HG03521 (cell line): ENCODE measurements around the gene NACA2.
"Not testable (repeated sequence)": the region's sequence is repeated elsewhere in the genome, so short reads cannot be mapped to it uniquely, and the experiment has no call there.

Source experiments
- ATAC-seq: cut with Tn5 transposase; IDR thresholded peaks from one replicate; pipeline ENCODE4 v1.9.1; 2021; ENCODE audit warnings: mild to moderate bottlenecking, moderate library complexity; ENCODE audit not compliant: unreplicated experiment

NACA2 gene

DNA sequence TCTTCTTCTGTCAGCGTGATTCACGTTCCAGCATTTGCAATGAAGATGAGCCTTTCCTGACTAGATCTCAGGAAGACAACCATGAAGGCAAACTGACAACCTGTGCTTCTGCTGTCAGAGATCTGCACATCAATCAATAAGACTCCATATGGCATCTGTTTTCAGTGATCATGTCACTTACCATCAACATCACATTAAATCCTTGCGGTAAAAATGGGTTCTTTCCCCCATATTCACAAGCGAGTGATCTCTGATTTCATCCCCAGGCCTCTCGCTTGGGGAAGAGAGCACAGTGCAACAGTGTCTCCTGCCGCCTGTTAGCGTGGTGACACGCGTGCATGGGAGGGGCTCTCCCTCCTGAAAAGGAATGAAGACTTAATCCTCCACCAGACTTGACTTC is 11.1 kb downstream of the NACA2 start:
- no peak for ATAC-seq

GRCh38 chr17:61579347-61579746 is 11.7 kb downstream of the NACA2 start:
- no peak for ATAC-seq

GRCh38 chr17:61578645-61579044 is 12.4 kb downstream of the NACA2 start:
- no peak for ATAC-seq

- no peak for ATAC-seq
These were observed 15.0 kb downstream of the NACA2 start for GRCh38 chr17:61575983-61576382.

- ATAC-seq: no peak
These were observed 15.6 kb downstream of the NACA2 start for GRCh38 chr17:61575352-61575975.

- no peak for ATAC-seq
These were observed 16.3 kb downstream of the NACA2 start for GRCh38 chr17:61574542-61575351.

DNA sequence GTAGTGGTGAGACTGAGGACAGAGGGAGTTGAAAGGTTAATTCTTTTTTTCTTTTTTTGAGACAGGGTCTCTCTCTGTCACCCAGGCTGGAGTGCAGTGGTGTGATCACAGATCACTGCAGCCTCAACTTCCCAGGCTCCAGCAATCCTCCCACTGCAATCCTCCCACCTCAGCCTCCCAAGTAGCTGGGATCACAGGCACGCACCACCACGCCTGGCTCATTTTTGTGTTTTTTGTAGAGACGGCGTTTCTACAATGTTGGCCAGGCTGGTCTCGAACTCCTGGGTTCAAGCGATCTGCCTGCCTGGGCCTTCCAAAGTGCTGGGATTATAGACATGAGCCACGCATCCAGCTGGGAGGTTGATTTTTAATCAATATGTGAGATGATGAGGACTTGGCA is 18.5 kb downstream of the NACA2 start:
- not testable (repeated sequence) for ATAC-seq

GRCh38 chr17:61571624-61572023 is 19.4 kb downstream of the NACA2 start:
- no peak for ATAC-seq

- no peak for ATAC-seq
These were observed 20.9 kb downstream of the NACA2 start for GRCh38 chr17:61570118-61570517.

DNA sequence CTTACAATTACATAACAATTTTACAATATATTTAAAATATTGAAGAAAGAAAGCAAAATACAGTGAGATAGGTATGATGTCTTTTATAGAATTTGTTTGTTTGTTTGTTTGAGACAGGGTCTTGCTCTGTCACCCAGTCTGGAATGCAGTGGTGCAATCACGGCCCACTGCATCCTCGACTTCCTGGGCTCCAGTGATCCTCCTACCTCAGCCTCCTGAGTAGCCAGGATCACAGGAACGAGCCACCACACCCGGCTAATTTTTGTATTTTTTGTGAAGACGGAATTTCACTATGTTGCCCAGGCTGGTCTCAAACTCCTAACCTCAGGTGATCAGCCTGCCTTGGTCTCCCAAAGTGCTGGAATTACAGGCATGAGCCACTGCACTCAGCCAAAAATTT is 21.5 kb downstream of the NACA2 start:
- ATAC-seq: not testable (repeated sequence)

GRCh38 chr17:61568219-61569072 is 22.6 kb downstream of the NACA2 start:
- ATAC-seq: no peak

DNA sequence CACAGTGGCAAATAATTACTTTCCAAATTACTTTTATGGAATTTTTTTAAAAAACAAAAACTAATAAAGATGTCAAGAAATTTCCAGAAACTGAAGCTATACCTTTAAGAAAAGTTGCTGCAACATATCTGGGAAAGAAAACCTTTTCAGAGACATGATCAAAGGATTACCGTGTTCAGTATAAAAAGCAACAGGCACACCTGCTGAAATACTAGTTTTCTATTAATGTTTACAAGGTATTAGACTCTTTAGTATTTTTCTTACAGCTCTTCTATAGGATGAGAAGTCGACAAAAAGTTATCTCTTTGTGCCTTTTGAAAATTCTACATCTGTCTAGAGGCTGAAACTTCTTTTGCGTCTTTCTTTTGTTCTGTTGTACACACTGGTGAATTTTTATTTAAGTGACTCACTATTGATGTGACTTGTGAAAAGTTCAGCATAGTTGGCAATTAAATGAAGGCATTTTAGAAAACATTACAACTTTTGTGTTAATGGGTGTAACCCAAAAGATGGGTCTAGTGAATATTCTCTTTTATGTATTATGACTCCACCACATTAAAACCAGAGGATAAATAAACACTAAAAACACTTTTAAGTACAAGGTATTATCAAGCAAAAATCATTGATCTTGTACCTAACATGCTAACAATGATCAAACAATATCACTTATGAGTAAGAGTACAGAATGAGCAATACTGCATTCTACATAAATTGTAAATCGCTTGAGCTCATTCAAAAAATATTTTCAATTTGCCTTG is 23.8 kb downstream of the NACA2 start:
- no peak for ATAC-seq

- ATAC-seq: not testable (repeated sequence)
These were observed 24.6 kb downstream of the NACA2 start for GRCh38 chr17:61566448-61566847.

DNA sequence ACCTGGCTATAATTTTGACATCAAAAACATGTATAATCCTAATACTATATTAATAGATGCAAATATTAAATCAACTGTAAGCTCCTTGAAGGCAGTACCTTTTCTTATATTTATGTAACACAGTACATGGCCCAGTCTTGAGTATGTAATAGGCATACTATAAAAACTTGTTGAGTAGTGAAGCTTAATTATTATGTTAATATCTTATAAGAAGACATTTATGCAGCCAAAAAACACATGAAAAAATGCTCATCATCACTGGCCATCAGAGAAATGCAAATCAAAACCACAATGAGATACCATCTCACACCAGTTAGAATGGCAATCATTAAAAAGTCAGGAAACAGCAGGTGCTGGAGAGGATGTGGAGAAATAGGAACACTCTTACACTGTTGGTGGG is 25.2 kb downstream of the NACA2 start:
- ATAC-seq: not testable (repeated sequence)

DNA sequence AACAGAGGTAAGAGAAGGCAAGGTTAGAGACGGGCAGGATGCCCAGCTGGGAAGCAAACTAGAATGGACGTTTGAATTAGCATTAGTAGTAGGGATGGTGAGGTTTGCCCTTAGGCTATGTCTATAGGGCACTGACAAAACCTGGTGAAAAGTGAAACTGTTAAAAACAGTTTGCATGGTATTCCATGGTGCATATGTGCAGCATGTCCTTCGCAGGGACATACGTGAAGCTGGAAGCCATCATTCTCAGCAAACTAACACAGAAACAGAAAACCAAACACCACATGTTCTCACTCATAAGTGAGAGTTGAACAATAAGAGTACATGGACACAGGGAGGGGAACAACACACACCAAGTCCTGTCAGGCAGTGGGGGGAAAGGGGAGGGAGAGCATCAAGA is 25.8 kb downstream of the NACA2 start:
- ATAC-seq: no peak

DNA sequence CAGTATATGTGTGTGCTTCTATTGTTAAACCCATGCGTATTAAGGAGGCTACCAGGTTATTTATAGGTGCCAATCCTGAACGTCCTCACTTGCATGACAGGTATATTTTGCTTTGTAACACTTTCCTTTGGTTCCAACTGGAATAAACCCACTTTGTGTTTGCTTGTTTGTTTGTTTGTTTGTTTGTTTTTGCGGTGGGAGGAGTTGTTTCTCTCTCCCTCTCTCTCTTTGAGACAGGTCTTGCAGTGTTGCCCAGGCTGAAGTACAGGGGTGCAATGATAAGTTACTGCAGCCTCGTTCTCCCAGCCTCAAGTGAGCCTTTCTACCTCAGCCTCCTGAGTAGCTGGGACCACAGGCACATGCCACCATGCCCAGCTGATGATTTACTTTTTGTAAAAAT is 28.7 kb downstream of the NACA2 start:
- ATAC-seq: no peak

GRCh38 chr17:61561354-61561753 is 29.7 kb downstream of the NACA2 start:
- no peak for ATAC-seq

GRCh38 chr17:61560071-61560470 is 30.9 kb downstream of the NACA2 start:
- ATAC-seq: no peak

DNA sequence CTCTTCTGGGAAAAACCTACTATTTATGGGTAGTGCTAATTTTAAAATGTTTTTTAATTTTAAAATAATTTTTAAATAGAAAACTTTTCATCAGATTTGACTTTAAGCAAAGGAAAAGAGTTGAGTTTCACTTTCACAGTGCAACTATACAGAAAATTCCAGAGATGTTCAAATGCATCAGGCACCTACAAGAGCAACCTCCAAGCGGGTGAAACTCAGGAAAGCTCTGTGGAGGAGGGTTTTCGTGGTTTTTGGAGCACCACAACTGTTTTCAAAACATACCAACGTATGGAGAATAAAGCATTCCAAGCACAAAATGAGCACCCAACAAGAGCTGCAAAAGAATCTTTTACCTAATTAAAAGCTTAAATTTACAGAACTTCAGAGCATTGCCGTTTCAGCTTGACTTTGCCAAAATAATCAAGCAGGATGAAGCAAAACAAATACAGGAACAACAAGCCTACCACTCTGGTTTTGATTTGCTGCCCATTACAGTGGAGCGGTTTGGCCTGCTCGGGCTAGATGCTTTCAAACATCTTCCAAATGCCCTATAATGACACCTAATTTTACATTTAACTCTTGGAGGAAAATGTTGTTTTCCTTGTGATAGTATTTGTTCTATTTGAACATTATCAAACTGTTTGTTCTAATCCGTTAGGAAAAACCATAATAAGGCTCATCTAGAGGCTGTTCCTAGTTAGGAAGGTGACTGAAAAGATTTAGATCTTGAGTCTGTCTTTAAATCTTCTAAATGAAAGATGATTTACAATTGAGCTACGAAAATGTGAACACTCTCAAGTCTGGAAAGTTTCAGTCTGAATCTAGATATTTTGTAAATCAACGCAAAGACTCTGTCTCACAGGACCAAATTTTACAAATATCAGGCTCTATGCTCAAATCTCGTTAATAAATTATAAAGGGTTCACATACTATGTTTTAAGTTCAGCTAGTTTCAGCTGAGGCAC is 34.5 kb downstream of the NACA2 start:
- ATAC-seq: no peak

DNA sequence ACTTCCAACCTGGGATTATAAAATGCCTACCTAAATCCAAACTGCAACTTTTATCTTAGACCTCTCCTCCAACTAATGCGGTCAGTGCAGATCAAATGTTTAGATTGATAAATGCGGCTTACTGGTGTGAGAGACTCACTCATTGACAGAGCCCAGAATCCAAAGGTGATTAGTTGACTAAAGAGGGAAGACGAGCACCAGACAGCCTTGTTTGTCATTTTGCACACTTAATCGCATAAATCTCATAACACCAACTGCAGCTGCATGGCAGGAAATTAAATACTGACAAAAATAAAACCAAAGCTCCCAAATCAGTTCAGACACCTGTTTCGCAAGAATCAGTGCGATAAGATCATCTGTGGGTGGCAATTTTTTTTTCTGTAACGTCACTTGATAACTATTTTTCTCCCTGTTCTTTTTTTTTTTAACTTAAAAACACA is 35.9 kb downstream of the NACA2 start:
- no peak for ATAC-seq
